Astrocyte (in vitro differentiated cells and primary cell): ENCODE data around the gene PNISR. TPM values are rescaled to one million over a fixed set of nuclear protein-coding genes. Genes with fewer than 3 reads are reported as not detected.

ENCODE experiments used
- DNase-seq: peaks from one replicate; pipeline ENCODE4 v3.0.0-alpha.2; 2010; ENCODE audit warnings: low read depth
- FAIRE-seq: peaks from 2 replicates; lab custom pipeline; 2011; peaks lifted over from hg19 to GRCh38; lab: Jason Lieb, UNC
- H2AFZ ChIP-seq: 2 replicates; pipeline ENCODE4 v1.6.0; 2012; ENCODE audit warnings: low read depth, low read length, inconsistent platforms
- H3K27ac ChIP-seq: 2 replicates; pipeline ENCODE4 v1.5.1; 2011; ENCODE audit warnings: low read depth, low read length, inconsistent platforms
- H3K27me3 ChIP-seq: 2 replicates; pipeline ENCODE4 v1.6.0; 2011; ENCODE audit warnings: low read length, inconsistent platforms; ENCODE audit not compliant: insufficient read depth
- H3K36me3 ChIP-seq: 2 replicates; pipeline ENCODE4 v1.5.1; 2011; ENCODE audit warnings: low read length, inconsistent platforms; ENCODE audit not compliant: insufficient read depth
- H3K4me1 ChIP-seq: 2 replicates; pipeline ENCODE4 v1.5.1; 2011; ENCODE audit warnings: low read length, inconsistent platforms; ENCODE audit not compliant: insufficient read depth
- H3K4me2 ChIP-seq: 2 replicates; pipeline ENCODE4 v1.6.0; 2012; ENCODE audit warnings: low read length, inconsistent platforms
- H3K4me3 ChIP-seq: 2 replicates; pipeline ENCODE4 v1.5.1; 2011; ENCODE audit warnings: low read depth, mild to moderate bottlenecking, low read length, inconsistent platforms; ENCODE audit not compliant: insufficient read depth
- H3K79me2 ChIP-seq: 2 replicates; pipeline ENCODE4 v1.6.0; 2012; ENCODE audit warnings: mild to moderate bottlenecking, low read length, inconsistent platforms; ENCODE audit not compliant: insufficient read depth
- H3K9ac ChIP-seq: 2 replicates; pipeline ENCODE4 v1.6.0; 2012; ENCODE audit warnings: mild to moderate bottlenecking, low read length, inconsistent platforms
- H3K9me3 ChIP-seq: 2 replicates; pipeline ENCODE4 v1.5.1; 2012; ENCODE audit warnings: low read depth, mild to moderate bottlenecking, low read length, inconsistent platforms; ENCODE audit not compliant: insufficient read depth
- H4K20me1 ChIP-seq: 2 replicates; pipeline ENCODE4 v1.6.0; 2012; ENCODE audit warnings: low read length, inconsistent platforms; ENCODE audit not compliant: insufficient read depth
- H3K27ac Mint-ChIP-seq: one replicate; pipeline ENCODE4 v1.8.0; 2021; ENCODE audit warnings: mild to moderate bottlenecking, mixed read lengths; ENCODE audit not compliant: unreplicated experiment
- H3K27me3 Mint-ChIP-seq: one replicate; pipeline ENCODE4 v1.8.0; 2021; ENCODE audit warnings: low read depth, mixed read lengths; ENCODE audit not compliant: unreplicated experiment
- H3K36me3 Mint-ChIP-seq: one replicate; pipeline ENCODE4 v1.8.0; 2021; ENCODE audit warnings: low read depth, mixed read lengths; ENCODE audit not compliant: unreplicated experiment
- H3K4me1 Mint-ChIP-seq: one replicate; pipeline ENCODE4 v1.8.0; 2021; ENCODE audit warnings: low read depth, mixed read lengths; ENCODE audit not compliant: unreplicated experiment
- H3K4me3 Mint-ChIP-seq: one replicate; pipeline ENCODE4 v1.8.0; 2021; ENCODE audit warnings: mild to moderate bottlenecking, moderate library complexity, mixed read lengths; ENCODE audit not compliant: unreplicated experiment
- H3K9me3 Mint-ChIP-seq: one replicate; pipeline ENCODE4 v1.8.0; 2021; ENCODE audit warnings: mild to moderate bottlenecking, mixed read lengths; ENCODE audit not compliant: unreplicated experiment
- EZH2 ChIP-seq: IDR thresholded peaks from 2 replicates; pipeline ENCODE4 v1.6.1; 2012; ENCODE audit warnings: mild to moderate bottlenecking, low read length, inconsistent platforms; ENCODE audit not compliant: insufficient read depth
- total RNA-seq: library from RNA; stranded (reverse); gene quantifications from 2 replicates; pipeline ENCODE4 v1.2.1, GENCODE V29; 2021
- TF ChIP-seq, protein P1 (sequence below): IDR thresholded peaks from 2 replicates; pipeline ENCODE4 v1.5.1; 2011; ENCODE audit warnings: low read depth, mild to moderate bottlenecking, inconsistent platforms, low read length, moderate library complexity; ENCODE audit not compliant: insufficient read depth

Gene PNISR
- total RNA-seq, 1 donor from 2014 or later: 62.2 TPM

DNA sequence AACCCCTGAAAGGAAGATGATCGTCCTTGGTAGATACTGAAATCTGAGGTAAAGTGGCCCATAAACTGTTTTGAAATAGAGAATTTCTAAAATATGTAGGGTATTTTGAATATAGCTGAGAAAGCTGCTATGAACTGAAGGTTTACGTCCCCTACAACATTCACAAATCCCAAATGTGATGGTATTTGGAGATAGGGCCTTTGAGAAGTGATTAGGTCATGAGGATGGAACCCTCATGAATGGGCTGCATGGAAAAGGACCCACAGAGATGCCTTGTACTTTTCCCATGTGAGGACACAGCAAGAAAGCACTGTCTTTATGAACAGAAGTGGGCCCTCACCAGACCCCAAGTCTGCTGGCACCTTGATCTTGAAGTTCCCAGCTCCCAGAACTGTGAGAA is 6.8 kb upstream of the PNISR start:
- FAIRE-seq (no peak), DNase-seq (no peak)
- Mint-ChIP-seq H3K4me1 (peaks cover 15% of the 10 kb centered on the region), H3K27me3 (no peaks in the 10 kb centered on the region), H3K4me3 (no peak overlapping the region), H3K27ac (peak overlapping the region; percentile 15), H3K36me3 (no peaks in the 10 kb centered on the region), H3K9me3 (no peaks in the 10 kb centered on the region)
- Histone ChIP-seq H3K9me3 (no peaks in the 10 kb centered on the region), H3K4me2 (no peak overlapping the region), H3K9ac (no peak overlapping the region), H3K27ac (no peak overlapping the region), H4K20me1 (no peaks in the 10 kb centered on the region), H3K79me2 (peaks cover 11% of the 10 kb centered on the region), H2AFZ (no peak overlapping the region), H3K4me3 (no peak overlapping the region), H3K4me1 (peaks cover 6% of the 10 kb centered on the region), H3K36me3 (no peaks in the 10 kb centered on the region), H3K27me3 (no peaks in the 10 kb centered on the region)
- TF ChIP-seq, protein P1, sequence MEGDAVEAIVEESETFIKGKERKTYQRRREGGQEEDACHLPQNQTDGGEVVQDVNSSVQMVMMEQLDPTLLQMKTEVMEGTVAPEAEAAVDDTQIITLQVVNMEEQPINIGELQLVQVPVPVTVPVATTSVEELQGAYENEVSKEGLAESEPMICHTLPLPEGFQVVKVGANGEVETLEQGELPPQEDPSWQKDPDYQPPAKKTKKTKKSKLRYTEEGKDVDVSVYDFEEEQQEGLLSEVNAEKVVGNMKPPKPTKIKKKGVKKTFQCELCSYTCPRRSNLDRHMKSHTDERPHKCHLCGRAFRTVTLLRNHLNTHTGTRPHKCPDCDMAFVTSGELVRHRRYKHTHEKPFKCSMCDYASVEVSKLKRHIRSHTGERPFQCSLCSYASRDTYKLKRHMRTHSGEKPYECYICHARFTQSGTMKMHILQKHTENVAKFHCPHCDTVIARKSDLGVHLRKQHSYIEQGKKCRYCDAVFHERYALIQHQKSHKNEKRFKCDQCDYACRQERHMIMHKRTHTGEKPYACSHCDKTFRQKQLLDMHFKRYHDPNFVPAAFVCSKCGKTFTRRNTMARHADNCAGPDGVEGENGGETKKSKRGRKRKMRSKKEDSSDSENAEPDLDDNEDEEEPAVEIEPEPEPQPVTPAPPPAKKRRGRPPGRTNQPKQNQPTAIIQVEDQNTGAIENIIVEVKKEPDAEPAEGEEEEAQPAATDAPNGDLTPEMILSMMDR: no peak
- TF ChIP-seq EZH2: no peak

DNA sequence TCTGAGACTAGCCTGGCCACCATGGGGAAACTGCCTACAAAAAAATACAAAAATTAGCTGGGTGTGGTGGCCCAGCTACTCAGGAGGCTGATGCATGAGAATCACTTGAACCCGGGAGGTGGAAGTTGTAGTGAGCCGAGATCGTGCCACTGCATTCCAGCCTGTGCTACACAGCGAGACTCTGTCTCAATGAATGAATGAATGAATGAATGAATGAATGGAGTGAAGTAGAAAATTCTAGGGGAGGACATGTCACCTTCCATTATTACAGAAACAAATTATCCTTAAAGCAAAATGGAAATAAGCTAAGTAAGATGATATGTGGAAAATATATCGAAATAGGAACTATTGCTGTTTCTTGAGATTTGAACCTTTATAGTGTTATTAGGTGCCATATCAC is 2.9 kb upstream of the PNISR start:
- peaks cover 25% of the 10 kb centered on the region for H3K4me1 Mint-ChIP-seq
- H2AFZ ChIP-seq: no peak overlapping the region
- H3K9ac ChIP-seq: no peak overlapping the region
- peaks cover 16% of the 10 kb centered on the region for H4K20me1 ChIP-seq
- TF ChIP-seq EZH2: no peak
- TF ChIP-seq, protein P1: no peak
- H3K9me3 ChIP-seq: no peaks in the 10 kb centered on the region
- H3K9me3 Mint-ChIP-seq: no peaks in the 10 kb centered on the region
- H3K27me3 Mint-ChIP-seq: no peaks in the 10 kb centered on the region
- H3K27ac ChIP-seq: no peak overlapping the region
- no peaks in the 10 kb centered on the region for H3K36me3 Mint-ChIP-seq
- DNase-seq (no peak), FAIRE-seq (no peak)
- H3K4me3 ChIP-seq: no peak overlapping the region
- H3K4me3 Mint-ChIP-seq: peak overlapping the region; percentile 58
- H3K4me2 ChIP-seq: no peak overlapping the region
- peaks cover 40% of the 10 kb centered on the region for H3K79me2 ChIP-seq
- H3K4me1 ChIP-seq: peaks cover 18% of the 10 kb centered on the region
- peak overlapping the region; percentile 19 for H3K27ac Mint-ChIP-seq
- peaks cover 4% of the 10 kb centered on the region for H3K36me3 ChIP-seq
- no peaks in the 10 kb centered on the region for H3K27me3 ChIP-seq

DNA sequence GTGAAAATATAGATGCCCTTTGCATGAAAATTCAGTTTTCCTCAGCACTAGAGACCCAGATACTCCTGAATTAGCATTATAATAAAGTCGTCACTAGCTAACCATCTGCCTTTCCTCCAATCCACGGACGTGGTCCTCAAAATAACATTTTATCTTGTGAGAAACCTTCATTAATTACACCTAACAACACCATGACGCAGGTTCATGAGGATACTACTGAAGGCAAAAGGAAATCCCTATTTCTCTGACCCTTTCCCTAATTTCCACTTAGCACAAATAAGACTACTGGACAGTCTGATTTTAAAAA is 1.3 kb upstream of the PNISR start:
- Histone ChIP-seq H3K4me1 (peaks cover 14% of the 10 kb centered on the region), H2AFZ (peak overlapping the region; percentile 93), H3K9me3 (no peaks in the 10 kb centered on the region), H3K9ac (peak overlapping the region; percentile 99), H3K79me2 (peaks cover 56% of the 10 kb centered on the region), H3K27me3 (no peaks in the 10 kb centered on the region), H3K36me3 (peaks cover 4% of the 10 kb centered on the region), H4K20me1 (peaks cover 32% of the 10 kb centered on the region), H3K27ac (peak overlapping the region; percentile 98), H3K4me3 (peak overlapping the region; percentile 98), H3K4me2 (peak overlapping the region; percentile 88)
- Mint-ChIP-seq H3K27me3 (no peaks in the 10 kb centered on the region), H3K4me3 (peak overlapping the region; percentile 97), H3K36me3 (no peaks in the 10 kb centered on the region), H3K27ac (peak overlapping the region; percentile 99), H3K9me3 (no peaks in the 10 kb centered on the region), H3K4me1 (peaks cover 24% of the 10 kb centered on the region)
- DNase-seq (peak; percentile 1), FAIRE-seq (no peak)
- TF ChIP-seq, protein P1: no peak
- TF ChIP-seq EZH2: no peak
